ENCODE measurements around the gene NLRP1.
A peak's percentile ranks its signal among the peaks of the same experiment; 100 is the strongest.

Gene NLRP1

DNA sequence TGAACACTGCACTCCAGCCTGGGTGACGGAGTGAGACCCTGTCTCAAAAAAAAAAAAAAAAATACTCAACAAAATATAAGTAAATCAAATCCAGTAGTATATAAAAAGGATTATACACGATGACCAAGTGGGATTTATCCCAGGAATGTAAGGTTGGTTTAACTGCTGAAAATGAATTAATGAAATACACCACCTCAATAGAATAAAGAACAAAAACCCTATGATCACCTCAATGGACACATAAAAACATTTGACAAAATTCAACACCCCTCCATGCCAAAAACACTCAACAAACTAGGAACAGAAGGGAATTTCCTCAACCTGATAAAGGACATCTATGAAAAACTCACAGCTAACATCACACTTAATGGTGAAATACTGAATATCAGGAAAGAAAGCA is 91.3 kb downstream of the NLRP1 start:
- H3K9ac ChIP-seq (ENCODE audit: low read depth, low read length), result no peak overlapping the region
- peaks cover 28% of the 10 kb centered on the region for H3K36me3 ChIP-seq (ENCODE audit: control insufficient read depth, insufficient read depth, low read length)
- no peak overlapping the region for H3K27ac ChIP-seq (ENCODE audit: low read depth, low read length)
- H3K4me3 ChIP-seq (ENCODE audit: low read depth, low read length), result no peak overlapping the region
- no peaks in the 10 kb centered on the region for H3K4me1 ChIP-seq (ENCODE audit: control insufficient read depth, insufficient read depth, low read length)
- no peaks in the 10 kb centered on the region for H3K9me3 ChIP-seq (ENCODE audit: control insufficient read depth, insufficient read depth, low read length)
- H3K27me3 ChIP-seq (ENCODE audit: control insufficient read depth, insufficient read depth, low read length), result no peaks in the 10 kb centered on the region

DNA sequence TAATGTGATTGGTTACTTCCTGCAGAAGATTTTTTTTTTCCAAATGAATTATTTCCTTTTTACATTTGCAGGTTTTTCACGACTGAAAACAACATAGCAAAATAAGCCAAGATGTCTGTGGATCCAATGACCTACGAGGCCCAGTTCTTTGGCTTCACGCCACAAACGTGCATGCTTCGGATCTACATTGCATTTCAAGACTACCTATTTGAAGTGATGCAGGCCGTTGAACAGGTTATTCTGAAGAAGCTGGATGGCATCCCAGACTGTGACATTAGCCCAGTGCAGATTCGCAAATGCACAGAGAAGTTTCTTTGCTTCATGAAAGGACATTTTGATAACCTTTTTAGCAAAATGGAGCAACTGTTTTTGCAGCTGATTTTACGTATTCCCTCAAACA is 95.6 kb downstream of the NLRP1 start:
- Histone ChIP-seq H3K9ac (ENCODE audit: low read depth, low read length) (no peak overlapping the region), H3K4me1 (ENCODE audit: control insufficient read depth, insufficient read depth, low read length) (peaks cover 5% of the 10 kb centered on the region; the same call in 1 of the 2 replicates), H3K27me3 (ENCODE audit: control insufficient read depth, insufficient read depth, low read length) (no peaks in the 10 kb centered on the region), H3K27ac (ENCODE audit: low read depth, low read length) (no peak overlapping the region), H3K9me3 (ENCODE audit: control insufficient read depth, insufficient read depth, low read length) (no peaks in the 10 kb centered on the region), H3K36me3 (ENCODE audit: control insufficient read depth, insufficient read depth, low read length) (peaks cover 42% of the 10 kb centered on the region), H3K4me3 (ENCODE audit: low read depth, low read length) (no peak overlapping the region)

DNA sequence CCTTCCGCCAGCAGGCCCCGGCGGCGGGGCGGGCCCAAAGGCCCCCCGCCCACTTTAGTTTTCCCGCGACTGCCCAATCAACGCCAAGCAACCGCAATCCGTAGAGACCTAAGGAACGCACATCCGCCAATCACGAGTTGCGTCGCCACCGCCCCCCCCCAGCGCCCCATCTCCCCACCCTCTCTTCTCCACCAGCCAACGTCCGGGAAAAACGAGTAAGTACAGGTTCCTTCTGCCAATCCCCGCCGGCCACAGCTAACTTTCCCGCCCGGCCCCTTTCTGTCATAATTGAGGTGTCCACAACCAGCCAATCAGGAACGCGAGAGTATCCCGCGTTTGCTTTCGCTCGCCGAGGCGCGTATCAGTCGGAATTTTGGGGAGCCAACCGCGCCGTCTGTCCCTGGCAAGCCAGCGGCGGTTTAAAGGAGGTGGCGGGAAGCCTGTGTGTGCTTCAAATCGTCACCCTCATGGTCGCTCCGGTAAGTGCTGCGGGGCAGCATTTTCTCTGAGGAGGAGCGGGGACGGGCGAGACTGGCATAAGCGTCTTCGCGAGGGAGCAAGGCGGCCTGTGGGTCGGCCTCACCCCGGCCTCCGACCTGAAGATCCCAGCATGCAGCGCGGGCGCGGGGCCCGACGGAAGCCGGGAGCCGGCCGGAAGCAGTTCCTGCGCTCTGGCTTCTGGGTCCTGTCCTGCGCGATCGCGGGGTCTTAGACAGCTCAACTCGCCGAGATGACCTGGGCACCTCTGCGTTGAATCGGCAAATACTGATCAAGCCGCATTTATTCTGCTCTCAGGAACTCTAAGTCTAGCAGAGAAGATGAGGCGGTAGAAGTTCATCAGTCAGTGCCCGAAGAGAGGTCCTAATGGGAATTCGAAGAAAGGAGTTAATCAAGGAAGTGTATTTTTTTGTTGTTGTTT is 97.8 kb downstream of the NLRP1 start, which contains the start of gene MIS12:
TSS of gene MIS12 (plus strand) at position 361 of the 919 bp plus-strand sequence. CDS start 2,297 bp downstream, outside the sequence.
- Histone ChIP-seq H3K36me3 (ENCODE audit: control insufficient read depth, insufficient read depth, low read length) (peaks cover 64% of the 10 kb centered on the region), H3K9ac (ENCODE audit: low read depth, low read length) (peak within 1 kb of the TSS; percentile 95), H3K9me3 (ENCODE audit: control insufficient read depth, insufficient read depth, low read length) (no peaks in the 10 kb centered on the region), H3K4me3 (ENCODE audit: low read depth, low read length) (peak within 1 kb of the TSS; percentile 100), H3K4me1 (ENCODE audit: control insufficient read depth, insufficient read depth, low read length) (peaks cover 5% of the 10 kb centered on the region; the same call in 1 of the 2 replicates), H3K27me3 (ENCODE audit: control insufficient read depth, insufficient read depth, low read length) (no peaks in the 10 kb centered on the region), H3K27ac (ENCODE audit: low read depth, low read length) (peak within 1 kb of the TSS; percentile 98)

DNA sequence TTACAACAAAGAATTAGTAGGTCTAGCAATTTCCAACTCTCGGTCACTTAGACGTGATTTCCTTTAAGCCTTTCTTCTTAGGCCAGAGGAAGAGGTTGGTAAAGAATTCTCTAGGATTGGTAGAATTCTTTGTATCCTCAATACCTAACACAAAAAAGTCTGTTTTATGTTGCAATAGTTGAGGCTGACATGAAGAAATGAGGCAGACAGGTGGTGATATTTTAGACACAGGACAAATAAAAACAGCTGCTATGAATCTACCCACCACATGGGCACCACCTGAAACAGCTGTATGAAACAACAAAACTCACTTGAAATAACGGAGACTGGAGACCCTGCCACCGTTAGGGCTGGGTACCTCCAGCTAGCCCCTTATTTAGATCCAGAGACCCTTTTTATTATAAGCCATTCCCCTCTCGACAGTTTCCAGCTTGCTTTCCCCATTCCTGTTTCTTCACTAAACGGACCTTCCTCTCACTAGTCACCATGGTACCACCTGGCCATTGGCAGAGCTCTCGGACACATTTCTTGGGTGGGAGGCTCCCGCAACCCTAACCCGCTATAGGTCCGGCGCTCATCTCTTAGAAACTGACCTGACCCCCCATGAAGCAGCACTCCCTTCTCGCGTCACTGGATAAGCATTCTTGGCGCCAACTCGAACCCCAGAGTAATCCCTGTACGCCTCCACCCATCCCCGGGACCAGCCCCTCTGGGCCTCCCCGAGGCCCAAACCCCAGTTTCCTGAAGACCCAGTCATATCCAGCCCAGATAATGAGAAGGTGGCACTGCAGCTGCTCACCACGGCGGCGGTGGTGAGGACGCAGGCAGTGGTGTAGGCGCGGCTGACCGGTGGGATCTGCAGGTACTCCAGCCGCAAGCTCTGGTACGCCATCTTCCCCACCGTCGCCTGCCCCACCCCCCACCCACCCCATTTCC is 98.8 kb downstream of the NLRP1 start, which contains the start of gene DERL2:
TSS of gene DERL2 (minus strand) at position 909 of the 936 bp plus-strand sequence. CDS start at position 892, 17 bp downstream.
- Histone ChIP-seq H3K4me3 (ENCODE audit: low read depth, low read length) (peak within 1 kb of the TSS; percentile 100), H3K27ac (ENCODE audit: low read depth, low read length) (peak within 1 kb of the TSS; percentile 98), H3K9me3 (ENCODE audit: control insufficient read depth, insufficient read depth, low read length) (no peaks in the 10 kb centered on the region), H3K27me3 (ENCODE audit: control insufficient read depth, insufficient read depth, low read length) (no peaks in the 10 kb centered on the region), H3K36me3 (ENCODE audit: control insufficient read depth, insufficient read depth, low read length) (peaks cover 71% of the 10 kb centered on the region), H3K9ac (ENCODE audit: low read depth, low read length) (peak within 1 kb of the TSS; percentile 95), H3K4me1 (ENCODE audit: control insufficient read depth, insufficient read depth, low read length) (peaks cover 5% of the 10 kb centered on the region; the same call in 1 of the 2 replicates)

DNA sequence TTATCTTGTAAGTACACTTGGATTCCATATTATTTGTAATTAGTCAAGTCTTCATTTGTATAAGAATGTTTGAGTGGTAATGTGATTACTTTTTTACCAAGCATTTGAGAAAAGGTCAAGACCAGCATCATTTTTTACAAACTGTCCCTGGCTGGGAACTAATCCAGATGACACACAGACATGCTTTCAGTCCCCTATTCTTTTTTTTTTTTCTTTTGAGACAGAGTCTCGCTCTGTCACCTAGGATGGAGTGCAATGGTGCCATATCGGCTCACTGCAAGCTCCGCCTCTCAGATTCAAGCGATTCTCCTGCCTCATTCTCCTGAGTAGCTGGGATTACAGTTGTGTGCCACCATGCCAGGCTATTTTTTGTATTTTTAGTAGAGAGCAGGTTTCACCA is 102.9 kb downstream of the NLRP1 start:
- H3K4me1 ChIP-seq (ENCODE audit: control insufficient read depth, insufficient read depth, low read length), result peaks cover 5% of the 10 kb centered on the region; the same call in 1 of the 2 replicates
- no peak overlapping the region for H3K4me3 ChIP-seq (ENCODE audit: low read depth, low read length)
- H3K27me3 ChIP-seq (ENCODE audit: control insufficient read depth, insufficient read depth, low read length), result no peaks in the 10 kb centered on the region
- no peak overlapping the region for H3K9ac ChIP-seq (ENCODE audit: low read depth, low read length)
- H3K9me3 ChIP-seq (ENCODE audit: control insufficient read depth, insufficient read depth, low read length), result no peaks in the 10 kb centered on the region
- H3K36me3 ChIP-seq (ENCODE audit: control insufficient read depth, insufficient read depth, low read length), result peaks cover 84% of the 10 kb centered on the region
- no peak overlapping the region for H3K27ac ChIP-seq (ENCODE audit: low read depth, low read length)

DNA sequence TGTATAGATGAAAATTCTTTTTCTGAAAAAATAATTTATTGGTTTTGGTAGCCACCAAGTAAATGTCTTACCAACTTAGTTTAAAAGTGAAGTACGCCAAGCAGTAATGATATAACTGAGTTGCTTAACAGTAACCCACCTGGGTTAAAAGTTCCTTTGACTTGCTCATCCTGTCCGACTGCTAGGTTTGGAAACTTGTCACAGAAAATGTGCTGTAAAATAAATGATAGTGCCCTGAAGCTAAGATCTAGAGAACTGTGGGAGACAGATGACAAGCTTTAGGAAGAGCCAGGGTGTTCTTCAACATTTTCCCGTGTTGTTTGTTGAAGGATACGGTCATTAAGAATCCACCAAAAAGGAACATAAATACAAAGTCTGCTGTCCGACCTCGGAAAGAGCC is 103.3 kb downstream of the NLRP1 start:
- peaks cover 86% of the 10 kb centered on the region for H3K36me3 ChIP-seq (ENCODE audit: control insufficient read depth, insufficient read depth, low read length)

DNA sequence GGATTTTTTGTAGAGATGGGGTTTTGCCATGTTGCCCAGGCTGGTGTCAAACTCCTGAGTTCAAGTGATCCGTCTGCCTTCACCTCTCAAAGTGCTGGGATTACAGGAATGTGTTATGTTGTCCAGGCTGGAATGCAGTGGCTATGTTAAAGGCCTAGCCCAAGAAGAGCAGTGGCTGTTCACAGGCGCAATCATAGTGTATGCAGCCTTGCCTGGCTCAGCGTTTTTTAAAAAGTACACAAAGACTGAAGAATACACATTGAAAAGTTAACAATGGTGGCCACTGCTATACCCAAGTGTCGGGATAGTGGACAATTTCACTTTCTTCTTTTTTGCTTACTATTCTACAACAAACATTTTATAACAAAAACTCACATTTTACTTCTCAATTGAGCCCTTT is 105.3 kb downstream of the NLRP1 start:
- Histone ChIP-seq H3K9ac (ENCODE audit: low read depth, low read length) (no peak overlapping the region), H3K9me3 (ENCODE audit: control insufficient read depth, insufficient read depth, low read length) (no peaks in the 10 kb centered on the region), H3K27me3 (ENCODE audit: control insufficient read depth, insufficient read depth, low read length) (no peaks in the 10 kb centered on the region), H3K4me3 (ENCODE audit: low read depth, low read length) (no peak overlapping the region), H3K36me3 (ENCODE audit: control insufficient read depth, insufficient read depth, low read length) (peaks cover 94% of the 10 kb centered on the region), H3K4me1 (ENCODE audit: control insufficient read depth, insufficient read depth, low read length) (no peaks in the 10 kb centered on the region), H3K27ac (ENCODE audit: low read depth, low read length) (no peak overlapping the region)

More for the DNA sequence above, 103.3 kb downstream of the NLRP1 start:
- Histone ChIP-seq H3K4me3 (ENCODE audit: low read depth, low read length) (no peak overlapping the region), H3K4me1 (ENCODE audit: control insufficient read depth, insufficient read depth, low read length) (peaks cover 5% of the 10 kb centered on the region; the same call in 1 of the 2 replicates), H3K27ac (ENCODE audit: low read depth, low read length) (no peak overlapping the region), H3K9me3 (ENCODE audit: control insufficient read depth, insufficient read depth, low read length) (no peaks in the 10 kb centered on the region), H3K9ac (ENCODE audit: low read depth, low read length) (no peak overlapping the region), H3K27me3 (ENCODE audit: control insufficient read depth, insufficient read depth, low read length) (no peaks in the 10 kb centered on the region)

DNA sequence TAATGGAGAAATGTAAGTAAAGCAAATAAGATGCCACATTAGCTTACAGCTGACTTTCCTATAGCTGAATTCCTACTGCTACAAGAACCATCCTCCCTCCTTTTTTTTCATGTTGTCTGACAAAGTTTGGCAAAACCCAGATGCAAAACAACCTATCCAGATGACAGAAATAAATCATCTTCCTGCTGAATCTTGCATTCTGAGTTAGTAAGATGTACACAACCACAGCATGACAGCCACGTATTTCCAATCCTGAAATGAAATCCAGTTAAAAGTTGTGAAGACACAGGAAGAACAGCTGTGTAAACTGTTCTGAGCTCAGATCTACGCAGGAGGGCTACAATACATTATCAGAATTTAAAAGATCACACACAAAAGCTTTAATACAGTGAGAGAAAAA is 110.4 kb downstream of the NLRP1 start:
- peaks cover 66% of the 10 kb centered on the region for H3K36me3 ChIP-seq (ENCODE audit: control insufficient read depth, insufficient read depth, low read length)
- H3K4me1 ChIP-seq (ENCODE audit: control insufficient read depth, insufficient read depth, low read length), result no peaks in the 10 kb centered on the region
- H3K27ac ChIP-seq (ENCODE audit: low read depth, low read length), result no peak overlapping the region
- no peak overlapping the region for H3K9ac ChIP-seq (ENCODE audit: low read depth, low read length)
- H3K9me3 ChIP-seq (ENCODE audit: control insufficient read depth, insufficient read depth, low read length), result no peaks in the 10 kb centered on the region
- H3K4me3 ChIP-seq (ENCODE audit: low read depth, low read length), result no peak overlapping the region
- H3K27me3 ChIP-seq (ENCODE audit: control insufficient read depth, insufficient read depth, low read length), result no peaks in the 10 kb centered on the region

DNA sequence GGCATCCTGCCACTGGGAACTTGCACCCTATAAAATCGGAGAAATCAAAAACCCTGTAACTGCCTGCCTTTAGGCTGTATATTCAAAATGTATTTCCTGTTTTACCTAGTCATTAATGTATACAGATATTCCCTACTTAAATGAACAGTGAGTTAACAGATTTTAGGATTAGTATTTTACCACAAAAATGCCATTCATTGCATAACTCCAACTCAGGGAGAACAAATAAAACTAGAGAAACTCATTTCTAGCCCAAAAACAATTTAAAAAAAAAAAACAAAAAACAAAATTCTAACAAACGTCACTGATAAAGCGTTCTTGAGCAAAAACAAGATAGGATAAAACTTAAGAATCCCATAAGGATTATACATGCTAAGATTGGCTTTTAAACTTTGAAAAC is 111.8 kb downstream of the NLRP1 start:
- H3K9me3 ChIP-seq (ENCODE audit: control insufficient read depth, insufficient read depth, low read length), result no peaks in the 10 kb centered on the region
- H3K4me3 ChIP-seq (ENCODE audit: low read depth, low read length), result no peak overlapping the region
- no peaks in the 10 kb centered on the region for H3K4me1 ChIP-seq (ENCODE audit: control insufficient read depth, insufficient read depth, low read length)
- no peaks in the 10 kb centered on the region for H3K27me3 ChIP-seq (ENCODE audit: control insufficient read depth, insufficient read depth, low read length)
- H3K27ac ChIP-seq (ENCODE audit: low read depth, low read length), result no peak overlapping the region
- no peak overlapping the region for H3K9ac ChIP-seq (ENCODE audit: low read depth, low read length)
- H3K36me3 ChIP-seq (ENCODE audit: control insufficient read depth, insufficient read depth, low read length), result peaks cover 52% of the 10 kb centered on the region

DNA sequence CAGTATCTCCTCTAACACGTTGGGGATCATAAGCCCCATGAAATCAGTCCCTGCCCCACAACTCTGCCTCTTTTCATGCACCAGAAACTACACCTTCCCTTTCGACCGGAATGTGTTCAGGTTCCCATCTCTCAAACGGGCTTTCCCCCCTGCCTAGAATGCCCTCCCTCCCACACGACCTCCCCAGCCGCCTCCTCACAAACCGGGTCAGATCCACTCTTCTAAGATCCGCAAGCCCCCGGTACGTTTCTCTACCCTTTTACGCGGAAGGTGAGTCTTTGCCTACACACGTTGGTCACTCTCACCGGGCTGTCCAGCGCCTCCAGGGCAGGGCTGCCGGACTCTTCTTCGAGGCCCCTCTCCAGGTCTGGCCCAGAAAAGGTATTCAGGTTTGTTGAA is 116.2 kb downstream of the NLRP1 start:
- Histone ChIP-seq H3K36me3 (ENCODE audit: control insufficient read depth, insufficient read depth, low read length) (peaks cover 23% of the 10 kb centered on the region), H3K9me3 (ENCODE audit: control insufficient read depth, insufficient read depth, low read length) (no peaks in the 10 kb centered on the region), H3K27me3 (ENCODE audit: control insufficient read depth, insufficient read depth, low read length) (no peaks in the 10 kb centered on the region), H3K9ac (ENCODE audit: low read depth, low read length) (peak overlapping the region; percentile 78), H3K4me1 (ENCODE audit: control insufficient read depth, insufficient read depth, low read length) (peaks cover 6% of the 10 kb centered on the region), H3K27ac (ENCODE audit: low read depth, low read length) (peak overlapping the region; percentile 83), H3K4me3 (ENCODE audit: low read depth, low read length) (peak overlapping the region; percentile 91)

Measured in HUES48 (cell line).